ENCODE measurements around the gene FRY.

The FRY gene

DNA sequence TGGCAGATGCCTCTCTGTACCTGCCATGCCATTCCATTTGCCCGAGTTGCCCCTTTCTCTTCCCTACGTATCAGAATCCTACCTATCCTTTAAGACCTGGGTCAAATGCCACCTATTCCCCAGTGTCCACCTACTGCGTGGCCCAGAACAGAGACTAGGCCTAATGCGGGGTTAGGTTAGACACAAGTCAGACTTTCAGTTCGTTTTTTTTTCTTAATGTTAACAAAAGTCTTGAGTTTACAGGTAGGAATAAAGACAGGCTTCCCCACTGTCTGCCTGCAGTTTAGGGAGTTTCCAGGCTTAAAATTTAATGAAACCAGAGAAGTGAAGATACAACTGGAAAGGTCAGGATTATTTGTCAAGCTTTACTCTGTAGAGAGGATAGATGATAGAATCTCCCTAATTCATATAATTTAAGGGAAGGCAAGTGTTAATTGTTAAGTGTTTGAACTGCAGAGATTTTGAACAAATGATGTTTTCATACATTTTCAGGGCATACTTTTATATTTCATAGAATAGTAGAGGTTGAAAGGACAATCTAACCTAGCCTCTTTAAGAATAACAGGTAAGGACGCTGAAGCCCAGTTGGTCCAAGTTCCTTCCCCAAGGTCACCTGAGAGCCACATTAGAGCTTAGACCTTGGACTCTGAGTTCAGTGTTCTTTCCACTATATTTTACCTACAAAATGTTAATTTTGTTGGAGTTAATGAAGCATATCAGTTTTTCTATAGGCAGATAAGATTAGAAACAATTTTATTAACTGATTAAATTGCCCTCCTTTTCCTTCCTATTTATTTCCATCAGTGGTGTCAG, 35.8 kb downstream of the FRY start:
- ATAC-seq (no peak), DNase-seq (no peak)
- Mint-ChIP-seq H3K9me3 (peaks cover 3% of the 10 kb centered on the region), H3K4me3 (no peak overlapping the region), H3K4me1 (no peaks in the 10 kb centered on the region), H3K27ac (no peak overlapping the region), H3K36me3 (ENCODE audit: low read depth) (no peaks in the 10 kb centered on the region), H3K27me3 (no peaks in the 10 kb centered on the region)

DNA sequence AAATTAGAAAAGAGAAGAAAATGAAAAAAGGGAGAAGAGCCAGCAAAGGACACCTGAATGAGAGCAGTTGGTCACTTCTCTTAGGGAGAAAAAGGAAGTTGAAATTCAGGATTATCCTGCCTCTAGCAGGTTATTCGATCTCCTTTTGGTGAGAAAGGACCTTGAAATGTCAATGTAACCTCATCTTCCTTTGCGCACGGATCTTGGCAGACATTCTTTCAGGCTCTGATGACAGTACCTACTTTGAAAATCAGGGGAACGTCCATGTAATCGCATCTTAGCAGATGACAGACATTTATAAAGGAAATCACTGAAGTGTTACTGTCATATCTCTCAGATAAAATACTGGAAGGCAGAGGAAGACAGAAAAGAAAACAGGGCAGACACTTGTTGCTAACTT, 36.7 kb downstream of the FRY start:
- Mint-ChIP-seq H3K9me3 (peaks cover 3% of the 10 kb centered on the region), H3K4me1 (no peaks in the 10 kb centered on the region), H3K4me3 (no peak overlapping the region), H3K27ac (no peak overlapping the region), H3K36me3 (ENCODE audit: low read depth) (no peaks in the 10 kb centered on the region), H3K27me3 (no peaks in the 10 kb centered on the region)
- ATAC-seq (no peak), DNase-seq (no peak)

DNA sequence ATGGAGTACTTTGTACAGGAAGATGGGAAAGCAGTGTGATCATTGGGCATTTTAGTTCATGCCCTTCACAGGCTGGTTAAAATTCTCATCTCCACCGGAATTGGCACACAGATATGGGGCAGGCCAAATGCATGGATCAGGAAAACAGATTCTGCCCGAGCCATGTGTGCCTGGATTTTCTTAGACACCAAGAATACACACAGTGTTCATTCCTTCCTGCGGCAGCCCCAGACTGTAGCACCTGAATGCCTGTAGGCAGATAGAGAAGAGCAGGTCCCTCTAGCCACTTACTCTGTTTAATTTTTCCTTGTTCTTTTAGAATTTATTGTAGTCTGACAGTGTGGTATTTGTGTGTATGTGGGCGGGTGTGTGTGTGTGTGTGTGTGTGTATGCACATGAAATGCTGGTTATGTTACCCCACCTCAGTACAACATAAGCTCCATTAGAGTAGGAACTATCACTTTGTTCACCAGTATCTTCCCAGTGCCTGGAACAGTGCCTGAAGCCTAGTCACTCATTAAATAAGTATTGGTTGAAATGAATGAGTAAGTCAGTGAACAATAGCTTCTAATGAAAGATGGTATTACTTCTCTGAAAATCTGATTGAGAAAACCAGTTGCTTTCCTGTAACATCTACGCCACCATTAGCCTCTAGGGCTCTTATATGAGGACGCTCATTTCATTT, 41.7 kb downstream of the FRY start:
- peaks cover 3% of the 10 kb centered on the region for H3K9me3 Mint-ChIP-seq
- H3K4me1 Mint-ChIP-seq = no peaks in the 10 kb centered on the region
- no peaks in the 10 kb centered on the region for H3K27me3 Mint-ChIP-seq
- no peaks in the 10 kb centered on the region for H3K36me3 Mint-ChIP-seq (ENCODE audit: low read depth)
- no peak for ATAC-seq
- H3K27ac Mint-ChIP-seq = no peak overlapping the region
- DNase-seq = no peak
- no peak overlapping the region for H3K4me3 Mint-ChIP-seq

DNA sequence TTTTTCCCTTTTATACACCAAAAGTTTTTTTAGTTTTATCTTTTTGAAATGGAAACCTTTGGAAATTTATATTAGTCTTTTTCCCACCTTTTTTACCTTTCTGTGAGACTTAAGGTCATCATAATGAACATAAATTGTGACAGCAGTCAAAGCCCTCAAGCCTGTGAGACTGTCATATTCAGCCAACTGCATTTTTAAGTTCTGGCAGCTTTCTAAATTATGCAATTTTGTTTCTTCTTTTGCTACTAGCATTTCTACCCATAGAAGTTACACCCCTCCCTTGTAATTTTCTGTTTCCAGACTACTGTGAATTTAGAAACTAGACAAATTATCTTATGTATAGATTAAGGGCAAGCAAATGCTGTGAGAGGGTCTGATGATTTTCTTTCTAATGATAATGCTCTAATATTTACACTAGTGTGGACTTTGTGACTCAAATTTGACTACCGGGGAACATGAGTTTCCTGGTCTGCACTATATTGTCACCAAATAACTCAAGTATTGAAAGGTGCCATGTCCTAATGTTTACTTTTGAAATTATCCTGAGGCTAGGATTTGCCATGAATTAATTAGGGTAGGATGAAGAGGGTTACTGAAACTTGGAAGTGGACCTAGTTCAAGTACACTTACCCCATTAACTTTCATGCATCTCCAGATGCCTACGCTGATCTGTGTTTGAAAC, 43.7 kb downstream of the FRY start:
- H3K36me3 Mint-ChIP-seq (ENCODE audit: low read depth) = no peaks in the 10 kb centered on the region
- no peak overlapping the region for H3K4me3 Mint-ChIP-seq
- peaks cover 1% of the 10 kb centered on the region for H3K9me3 Mint-ChIP-seq
- DNase-seq = no peak
- no peak overlapping the region for H3K27ac Mint-ChIP-seq
- no peaks in the 10 kb centered on the region for H3K27me3 Mint-ChIP-seq
- H3K4me1 Mint-ChIP-seq = no peaks in the 10 kb centered on the region
- ATAC-seq = no peak

DNA sequence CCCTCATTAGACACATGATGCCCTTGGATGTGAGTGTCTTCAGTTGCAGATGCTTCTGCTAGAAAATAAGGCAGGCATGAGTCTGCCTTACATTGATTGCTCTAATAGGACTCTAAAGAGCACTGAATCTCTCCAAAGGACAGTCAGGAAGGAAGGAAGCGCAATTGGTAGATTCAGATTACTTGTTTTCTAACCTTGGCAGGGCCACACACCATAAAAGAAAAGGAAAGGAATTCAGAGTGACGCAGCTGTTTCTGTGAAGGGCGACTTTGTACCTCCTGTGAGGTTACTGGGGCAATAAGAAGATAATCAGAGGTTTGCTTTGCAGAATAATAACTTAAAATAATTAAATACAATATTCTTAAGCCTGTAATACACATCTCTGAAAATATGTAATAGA, 48.0 kb downstream of the FRY start:
- H3K4me1 Mint-ChIP-seq = no peaks in the 10 kb centered on the region
- ATAC-seq (no peak), DNase-seq (no peak)
- no peaks in the 10 kb centered on the region for H3K27me3 Mint-ChIP-seq
- H3K27ac Mint-ChIP-seq = no peak overlapping the region
- H3K4me3 Mint-ChIP-seq = no peak overlapping the region
- H3K36me3 Mint-ChIP-seq (ENCODE audit: low read depth) = no peaks in the 10 kb centered on the region
- H3K9me3 Mint-ChIP-seq = no peaks in the 10 kb centered on the region

DNA sequence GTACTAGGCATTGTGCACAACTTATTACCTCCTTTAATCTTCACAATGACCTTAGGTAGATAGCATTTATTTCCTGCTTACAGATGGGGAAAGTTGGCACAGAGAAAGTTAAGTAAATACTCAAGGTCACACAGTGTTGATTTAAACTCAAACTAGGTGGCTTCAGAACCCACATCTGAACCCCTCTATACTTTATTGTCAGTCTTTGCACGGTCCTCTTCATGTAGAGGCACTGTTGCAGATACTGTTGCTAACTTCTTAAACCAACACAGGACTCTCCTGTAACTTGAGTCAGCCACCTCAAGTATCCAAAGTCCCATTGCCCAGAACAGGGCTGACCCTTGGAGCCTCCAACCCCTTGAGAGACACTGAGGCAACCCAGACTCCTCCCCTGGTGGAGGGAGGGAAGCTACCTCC, 48.8 kb downstream of the FRY start:
- H3K36me3 Mint-ChIP-seq (ENCODE audit: low read depth) = no peaks in the 10 kb centered on the region

DNA sequence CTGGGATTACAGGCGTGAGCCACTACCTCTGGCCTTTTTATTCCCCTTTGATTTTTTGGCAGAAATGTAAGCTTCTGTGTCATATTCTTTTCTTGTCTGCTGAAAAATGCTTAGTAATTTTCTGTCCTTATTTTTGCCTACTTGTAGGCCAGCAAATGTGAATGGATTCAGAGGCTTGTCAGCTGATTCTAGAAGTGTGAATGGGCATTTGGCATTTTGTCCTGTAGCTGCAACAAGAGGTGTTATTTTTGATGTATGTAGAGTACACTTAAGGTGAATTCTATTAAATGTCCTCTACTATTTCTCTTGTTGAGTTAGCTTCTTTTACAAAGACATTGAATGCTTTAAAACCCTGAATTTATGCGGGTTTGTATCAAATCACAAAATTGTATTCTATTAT, 50.0 kb downstream of the FRY start:
- Mint-ChIP-seq H3K27me3 (no peaks in the 10 kb centered on the region), H3K9me3 (no peaks in the 10 kb centered on the region), H3K36me3 (ENCODE audit: low read depth) (no peaks in the 10 kb centered on the region), H3K4me1 (no peaks in the 10 kb centered on the region), H3K27ac (no peak overlapping the region), H3K4me3 (no peak overlapping the region)
- no peak for ATAC-seq
- no peak for DNase-seq

More for the DNA sequence above, 48.8 kb downstream of the FRY start:
- Mint-ChIP-seq H3K4me3 (no peak overlapping the region), H3K27me3 (no peaks in the 10 kb centered on the region), H3K4me1 (no peaks in the 10 kb centered on the region), H3K27ac (no peak overlapping the region), H3K9me3 (no peaks in the 10 kb centered on the region)
- ATAC-seq (no peak), DNase-seq (no peak)

DNA sequence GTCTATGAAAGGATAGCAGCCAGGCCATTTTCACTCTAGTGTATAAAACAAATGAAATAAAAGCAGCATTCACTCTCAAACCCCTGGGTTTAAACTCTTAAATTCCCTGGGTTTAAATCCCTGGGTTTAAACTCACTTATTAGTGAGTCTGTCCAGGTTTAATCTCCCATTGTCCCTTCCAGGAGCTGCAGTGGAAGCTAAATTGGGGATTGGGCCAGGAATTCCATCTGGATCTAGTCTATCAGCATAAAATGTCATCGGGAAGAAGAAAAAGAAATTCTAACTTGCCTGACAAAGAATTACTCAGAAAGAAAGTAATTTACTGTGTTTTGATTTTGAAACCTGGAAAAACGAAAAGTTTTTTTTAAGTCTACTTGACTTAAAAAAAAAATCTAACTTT, 54.8 kb downstream of the FRY start:
- Mint-ChIP-seq H3K27me3 (no peaks in the 10 kb centered on the region), H3K4me3 (no peak overlapping the region), H3K27ac (no peak overlapping the region), H3K36me3 (ENCODE audit: low read depth) (no peaks in the 10 kb centered on the region), H3K4me1 (no peaks in the 10 kb centered on the region), H3K9me3 (no peaks in the 10 kb centered on the region)
- DNase-seq = no peak
- no peak for ATAC-seq

DNA sequence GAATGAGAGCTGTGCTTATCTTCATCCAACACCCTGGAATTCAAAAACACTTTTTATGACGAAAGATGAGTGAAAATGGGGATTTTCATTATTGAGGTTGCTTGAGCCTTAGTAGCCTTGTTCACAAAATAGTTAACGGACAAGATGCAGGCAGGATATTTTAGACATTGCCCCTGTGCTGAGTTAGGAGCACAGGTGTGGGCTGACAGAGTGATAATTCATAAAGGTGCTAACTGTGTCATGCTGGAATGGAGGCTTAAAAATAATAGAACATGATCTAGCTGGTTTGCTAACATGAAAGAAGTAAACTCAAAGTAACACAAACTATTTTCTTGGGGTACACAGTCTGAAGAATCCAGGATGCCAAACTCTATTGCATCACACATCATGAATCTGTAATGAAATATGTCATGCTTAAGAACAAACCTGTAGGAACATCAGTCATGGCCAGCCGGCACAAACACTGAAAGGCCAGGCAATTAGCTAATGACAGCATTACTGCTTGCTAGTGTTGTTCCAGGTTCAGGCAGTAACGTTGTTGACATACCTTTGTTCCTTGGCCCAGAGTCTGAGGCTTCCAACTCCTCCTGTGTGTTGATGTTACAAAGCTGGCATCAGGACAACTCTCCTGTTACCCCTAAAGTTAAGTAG, 55.3 kb downstream of the FRY start:
- H3K36me3 Mint-ChIP-seq (ENCODE audit: low read depth) = no peaks in the 10 kb centered on the region
- no peak for DNase-seq
- H3K4me3 Mint-ChIP-seq = no peak overlapping the region
- H3K27me3 Mint-ChIP-seq = no peaks in the 10 kb centered on the region
- H3K9me3 Mint-ChIP-seq = no peaks in the 10 kb centered on the region
- no peaks in the 10 kb centered on the region for H3K4me1 Mint-ChIP-seq
- no peak overlapping the region for H3K27ac Mint-ChIP-seq
- ATAC-seq = no peak

DNA sequence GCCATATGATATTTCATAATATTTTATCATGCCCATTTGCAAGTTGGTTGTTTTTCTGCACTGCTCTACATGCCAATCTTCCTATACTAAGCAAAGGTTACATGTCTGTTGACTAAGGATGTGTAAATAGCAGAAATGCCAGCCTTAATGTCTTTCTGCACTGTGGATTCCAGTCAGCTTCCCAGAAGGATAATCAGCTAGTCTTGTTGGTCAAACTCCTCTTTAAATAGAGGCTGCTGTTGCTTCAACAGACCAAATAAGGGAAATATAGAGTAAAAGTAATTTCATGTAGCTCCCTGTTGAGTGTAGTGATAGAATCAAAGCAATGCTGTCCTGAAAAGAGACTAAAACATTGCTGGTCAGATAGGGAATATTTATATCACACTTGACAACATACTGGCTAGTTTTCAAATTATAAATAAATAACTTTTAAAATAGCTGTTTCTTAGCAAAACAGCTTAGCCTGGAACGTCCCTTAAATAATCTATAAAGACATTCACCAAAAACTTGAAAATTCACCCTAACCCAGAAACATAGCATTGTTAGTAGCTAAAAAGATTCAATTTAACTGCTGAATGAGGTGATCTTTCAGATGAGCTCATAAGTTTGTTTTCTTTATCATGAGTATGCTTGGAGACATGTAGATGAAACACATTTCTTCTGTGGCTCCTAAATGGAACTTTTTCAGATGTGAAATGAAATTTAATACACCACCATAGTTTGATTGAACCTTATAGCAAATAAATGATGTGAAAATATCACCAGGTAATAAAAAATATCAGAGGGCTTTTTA, 56.6 kb downstream of the FRY start:
- no peaks in the 10 kb centered on the region for H3K4me1 Mint-ChIP-seq
- no peak for ATAC-seq

DNA sequence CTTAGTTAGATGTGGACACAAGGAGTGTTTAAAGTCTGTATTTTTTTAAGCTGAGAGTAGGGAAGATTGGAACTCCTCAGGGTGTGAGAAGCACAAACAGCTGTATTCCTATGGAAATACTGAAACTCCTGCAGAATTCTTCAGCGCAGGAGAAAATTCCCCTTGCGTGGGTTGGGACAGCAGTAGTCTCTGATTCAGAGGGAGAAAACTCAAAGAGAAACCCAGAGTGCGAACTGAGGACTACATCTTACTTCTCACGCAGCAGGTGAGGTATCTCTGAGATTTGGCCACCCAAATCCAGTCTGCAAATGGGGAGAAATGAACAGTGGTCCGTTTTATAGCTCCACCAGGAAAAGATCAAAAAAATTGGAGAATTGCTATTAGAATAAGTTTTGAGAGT, 60.9 kb downstream of the FRY start:
- H3K27ac Mint-ChIP-seq = no peak overlapping the region
- H3K27me3 Mint-ChIP-seq = peaks cover 2% of the 10 kb centered on the region
- H3K4me1 Mint-ChIP-seq = no peaks in the 10 kb centered on the region
- no peak for DNase-seq
- H3K36me3 Mint-ChIP-seq (ENCODE audit: low read depth) = no peaks in the 10 kb centered on the region
- no peak for ATAC-seq
- no peaks in the 10 kb centered on the region for H3K9me3 Mint-ChIP-seq
- no peak overlapping the region for H3K4me3 Mint-ChIP-seq

More for the DNA sequence above, 56.6 kb downstream of the FRY start:
- no peak for DNase-seq
- no peaks in the 10 kb centered on the region for H3K36me3 Mint-ChIP-seq (ENCODE audit: low read depth)
- H3K9me3 Mint-ChIP-seq = no peaks in the 10 kb centered on the region
- H3K27me3 Mint-ChIP-seq = no peaks in the 10 kb centered on the region
- H3K4me3 Mint-ChIP-seq = no peak overlapping the region
- no peak overlapping the region for H3K27ac Mint-ChIP-seq

DNA sequence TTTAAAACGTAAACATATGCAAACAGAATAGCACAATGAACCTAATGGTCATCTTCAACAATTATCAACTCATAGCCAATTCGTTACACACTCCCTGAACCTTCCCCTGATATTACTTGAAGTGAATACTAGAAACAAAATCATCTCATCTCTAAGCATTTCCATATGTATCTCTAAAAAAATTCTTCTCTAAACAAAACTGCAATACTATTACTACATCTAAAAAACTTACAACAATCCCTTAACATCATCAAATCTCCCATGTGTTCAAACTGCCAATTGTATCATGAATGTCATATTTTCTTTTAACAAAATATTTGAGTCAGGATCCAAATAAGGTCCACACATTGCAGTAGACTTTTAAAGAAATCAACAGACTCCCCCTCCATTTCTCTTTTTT, 61.4 kb downstream of the FRY start:
- ATAC-seq (no peak), DNase-seq (no peak)
- H3K27me3 Mint-ChIP-seq = peaks cover 2% of the 10 kb centered on the region
- H3K27ac Mint-ChIP-seq = no peak overlapping the region
- H3K36me3 Mint-ChIP-seq (ENCODE audit: low read depth) = no peaks in the 10 kb centered on the region
- H3K4me1 Mint-ChIP-seq = no peaks in the 10 kb centered on the region
- no peaks in the 10 kb centered on the region for H3K9me3 Mint-ChIP-seq
- H3K4me3 Mint-ChIP-seq = no peak overlapping the region

DNA sequence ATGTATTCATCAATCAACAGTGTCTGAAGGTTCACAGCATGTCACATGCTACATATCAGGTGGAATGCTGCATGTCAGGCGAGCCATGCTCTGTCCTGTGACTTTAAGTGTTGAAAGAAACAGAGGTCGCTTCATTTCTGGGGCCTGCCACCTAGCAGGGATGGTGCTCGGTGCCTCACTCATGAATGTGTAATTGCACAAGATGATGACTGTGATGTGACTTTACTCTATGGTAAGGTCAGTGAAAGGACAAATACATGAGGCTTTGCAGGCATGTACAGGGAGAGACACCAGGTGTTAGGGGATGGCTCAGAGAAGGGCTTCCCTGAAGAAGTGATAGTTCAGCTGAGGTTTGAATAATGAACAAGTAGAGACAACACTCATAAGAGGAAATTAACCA, 66.7 kb downstream of the FRY start:
- no peaks in the 10 kb centered on the region for H3K36me3 Mint-ChIP-seq (ENCODE audit: low read depth)
- no peak for ATAC-seq
- no peak overlapping the region for H3K4me3 Mint-ChIP-seq
- H3K9me3 Mint-ChIP-seq = no peaks in the 10 kb centered on the region
- no peaks in the 10 kb centered on the region for H3K4me1 Mint-ChIP-seq
- H3K27me3 Mint-ChIP-seq = peaks cover 2% of the 10 kb centered on the region
- H3K27ac Mint-ChIP-seq = no peak overlapping the region
- DNase-seq = no peak

DNA sequence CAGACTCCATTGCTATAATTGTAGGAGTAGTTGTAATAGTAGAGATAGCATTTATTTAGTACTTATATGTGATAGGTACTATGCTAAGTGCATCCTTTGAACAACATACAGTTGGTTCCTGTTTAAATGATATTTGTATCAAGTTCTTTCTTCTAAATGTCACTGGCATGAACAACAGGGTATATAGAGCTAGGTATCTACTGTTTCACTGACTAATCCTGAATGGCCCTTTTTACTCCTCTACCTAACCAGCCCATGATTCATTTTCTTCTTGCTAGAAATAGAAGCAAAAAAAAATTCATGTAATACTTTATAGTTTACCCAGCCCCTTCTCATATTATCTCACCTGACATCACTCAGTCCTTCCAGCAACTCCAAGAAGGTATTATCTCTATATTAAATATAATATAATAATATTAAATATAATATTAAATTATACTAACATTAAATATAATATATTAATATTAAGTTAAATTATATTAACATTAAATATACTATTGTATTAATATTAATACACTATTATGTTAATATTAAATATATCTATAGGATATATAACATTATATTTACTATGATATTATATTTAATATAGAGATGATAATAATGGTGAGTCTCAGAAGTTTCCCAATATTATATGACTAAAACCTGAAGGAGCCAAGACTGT, 74.2 kb downstream of the FRY start:
- Mint-ChIP-seq H3K4me3 (no peak overlapping the region), H3K4me1 (no peaks in the 10 kb centered on the region), H3K27me3 (no peaks in the 10 kb centered on the region), H3K36me3 (ENCODE audit: low read depth) (no peaks in the 10 kb centered on the region), H3K27ac (no peak overlapping the region), H3K9me3 (no peaks in the 10 kb centered on the region)
- DNase-seq (no peak), ATAC-seq (no peak)

Data from activated naive CD8-positive, alpha-beta T cell treated with anti-CD3 and anti-CD28 coated beads, Interleukin-2, amount 50 U/mL, for 24 hours (primary cell).